ENCODE measurements around the gene HOXA13.

HOXA13 gene

GRCh38 chr7:27235387-27236311 lies 35.8 kb upstream of the HOXA13 start (continued):
- TF ChIP-seq PRDM4 (tag by site-specific recombination; IDR thresholded peaks at IDR 0.05) (no peak; the same call in 1 of the 2 replicates), ZNF449 (tag by site-specific recombination; IDR thresholded peaks at IDR 0.05) (peak; percentile 81), BCL11B (tag by site-specific recombination; IDR thresholded peaks at IDR 0.05; ENCODE audit: low read depth) (no peak), KLF9 (tag by site-specific recombination; IDR thresholded peaks at IDR 0.05; ENCODE audit: low read depth) (peak; percentile 56; the same call in 1 of the 2 replicates), ZFP3 (tag by site-specific recombination; IDR thresholded peaks at IDR 0.05; ENCODE audit: low read depth) (no peak), ZNF16 (tag by site-specific recombination; IDR thresholded peaks at IDR 0.05; ENCODE audit: low read depth) (no peak), ZNF530 (tag by site-specific recombination; IDR thresholded peaks at IDR 0.05; ENCODE audit: low read depth) (no peak), ZNF148 (tag by site-specific recombination; IDR thresholded peaks at IDR 0.05; ENCODE audit: borderline replicate concordance) (no peak), PRDM10 (tag by site-specific recombination; IDR thresholded peaks at IDR 0.05) (peak; percentile 21; the same call in 1 of the 2 replicates), ZNF549 (tag by site-specific recombination; IDR thresholded peaks at IDR 0.05) (no peak), ZNF274 (IDR thresholded peaks at IDR 0.05; ENCODE audit: low read length) (no peak), ZNF274 (tag by site-specific recombination; IDR thresholded peaks at IDR 0.05; ENCODE audit: borderline replicate concordance) (no peak), ZNF610 (tag by site-specific recombination; IDR thresholded peaks at IDR 0.05; ENCODE audit: borderline replicate concordance) (no peak), ZFP37 (tag by site-specific recombination; IDR thresholded peaks at IDR 0.05) (no peak), INSM2 (tag by site-specific recombination; IDR thresholded peaks at IDR 0.05) (no peak), ZNF157 (tag by site-specific recombination; IDR thresholded peaks at IDR 0.05) (no peak), ZSCAN5A (tag by site-specific recombination; IDR thresholded peaks at IDR 0.05) (no peak), ZNF335 (tag by site-specific recombination; conservative IDR thresholded peaks at IDR 0.05) (peak; percentile 79), MYNN (tag by site-specific recombination; IDR thresholded peaks at IDR 0.05; ENCODE audit: borderline replicate concordance) (no peak), ZNF433 (tag by site-specific recombination; IDR thresholded peaks at IDR 0.05; ENCODE audit: low read depth) (no peak), ZFP41 (tag by site-specific recombination; IDR thresholded peaks at IDR 0.05; ENCODE audit: borderline replicate concordance) (no peak), KLF17 (tag by site-specific recombination; IDR thresholded peaks at IDR 0.05) (peak; percentile 51; the same call in 1 of the 2 replicates), REPIN1 (tag by site-specific recombination; IDR thresholded peaks at IDR 0.05; ENCODE audit: low read depth) (no peak)
